ENCODE results near the gene TAF7L.

- TF ChIP-seq CTCF (IDR thresholded peaks at IDR 0.05; ENCODE audit: low read depth, low read length, missing input control) (no peak), ATF3 (IDR thresholded peaks at IDR 0.05) (no peak), REST (IDR thresholded peaks at IDR 0.05) (no peak), SP1 (IDR thresholded peaks at IDR 0.05) (no peak), MAX (IDR thresholded peaks at IDR 0.05) (no peak), RAD21 (IDR thresholded peaks at IDR 0.05) (no peak), GABPA (IDR thresholded peaks at IDR 0.05 in 1 of 2, conservative IDR thresholded peaks at IDR 0.05 in 1 of 2) (no peak), TAF1 (conservative IDR thresholded peaks at IDR 0.05) (no peak), HNF4G (IDR thresholded peaks at IDR 0.05) (no peak)
These were observed 28.5 kb downstream of the TAF7L start for GRCh38 chrX:101262590-101262989.
